Measurements from ENCODE around the gene APOL1. TPM values are rescaled to one million over a fixed set of nuclear protein-coding genes. Genes with fewer than 3 reads are reported as not detected.
"Not testable (repeated sequence)": the region's sequence is repeated elsewhere in the genome, so short reads cannot be mapped to it uniquely, and the experiment has no call there.

The APOL1 gene
- total and polyA plus RNA-seq, 9 donors = 2.3 to 6.7 (median 4.0) TPM

- DNase-seq; H3K9me3 ChIP-seq (replicated peaks; ENCODE audit: control insufficient read depth, low read depth, low read length); H3K4me3 ChIP-seq (ENCODE audit: low read length); H3K27me3 ChIP-seq (ENCODE audit: control insufficient read depth, insufficient read depth, low read length); H3K27ac ChIP-seq (ENCODE audit: low read length): not testable (repeated sequence)
- Histone ChIP-seq H3K4me1 (ENCODE audit: control insufficient read depth, insufficient read depth, low read length) (peaks cover 13% of the 10 kb centered on the region), H3K36me3 (ENCODE audit: control insufficient read depth, insufficient read depth, low read length) (peaks cover 83% of the 10 kb centered on the region)
- WGBS (ENCODE audit: insufficient coverage) = no CpG with 5 or more reads among the region's 40 CpGs
Measured at GRCh38 chr22:36290391-36291075, 37.6 kb downstream of the APOL1 start.

- peaks cover 83% of the 10 kb centered on the region for H3K36me3 ChIP-seq (ENCODE audit: control insufficient read depth, insufficient read depth, low read length)
- H3K4me1 ChIP-seq (ENCODE audit: control insufficient read depth, insufficient read depth, low read length) = no peaks in the 10 kb centered on the region
- H3K27me3 ChIP-seq (ENCODE audit: control insufficient read depth, insufficient read depth, low read length) = no peaks in the 10 kb centered on the region
- no peak for DNase-seq
- H3K4me3 ChIP-seq (ENCODE audit: low read length) = no peak overlapping the region
- WGBS (ENCODE audit: insufficient coverage) = 96% methylated on average over 24 of the region's 29 CpGs
- no peaks in the 10 kb centered on the region for H3K9me3 ChIP-seq (replicated peaks; ENCODE audit: control insufficient read depth, low read depth, low read length)
- no peak overlapping the region for H3K27ac ChIP-seq (ENCODE audit: low read length)
Measured at GRCh38 chr22:36291831-36292740, 39.2 kb downstream of the APOL1 start.

- Histone ChIP-seq H3K27me3 (ENCODE audit: control insufficient read depth, insufficient read depth, low read length) (no peaks in the 10 kb centered on the region), H3K36me3 (ENCODE audit: control insufficient read depth, insufficient read depth, low read length) (peaks cover 86% of the 10 kb centered on the region), H3K4me1 (ENCODE audit: control insufficient read depth, insufficient read depth, low read length) (no peaks in the 10 kb centered on the region), H3K27ac (ENCODE audit: low read length) (no peak overlapping the region), H3K4me3 (ENCODE audit: low read length) (no peak overlapping the region), H3K9me3 (replicated peaks; ENCODE audit: control insufficient read depth, low read depth, low read length) (no peaks in the 10 kb centered on the region)
- DNase-seq = no peak
- 95% methylated on average over 9 of the region's 17 CpGs for WGBS (ENCODE audit: insufficient coverage)
Measured at GRCh38 chr22:36292823-36293530, 40.0 kb downstream of the APOL1 start.

- Histone ChIP-seq H3K27me3 (ENCODE audit: control insufficient read depth, insufficient read depth, low read length) (no peaks in the 10 kb centered on the region), H3K4me1 (ENCODE audit: control insufficient read depth, insufficient read depth, low read length) (no peaks in the 10 kb centered on the region), H3K27ac (ENCODE audit: low read length) (no peak overlapping the region), H3K4me3 (ENCODE audit: low read length) (no peak overlapping the region), H3K36me3 (ENCODE audit: control insufficient read depth, insufficient read depth, low read length) (peaks cover 86% of the 10 kb centered on the region), H3K9me3 (replicated peaks; ENCODE audit: control insufficient read depth, low read depth, low read length) (no peaks in the 10 kb centered on the region)
- WGBS (ENCODE audit: insufficient coverage) = 89% methylated on average over 24 of the region's 26 CpGs
- no peak for DNase-seq
Measured at GRCh38 chr22:36293606-36294292, 40.8 kb downstream of the APOL1 start.

- Histone ChIP-seq H3K4me1 (ENCODE audit: control insufficient read depth, insufficient read depth, low read length) (no peaks in the 10 kb centered on the region), H3K27ac (ENCODE audit: low read length) (no peak overlapping the region), H3K9me3 (replicated peaks; ENCODE audit: control insufficient read depth, low read depth, low read length) (no peaks in the 10 kb centered on the region), H3K27me3 (ENCODE audit: control insufficient read depth, insufficient read depth, low read length) (no peaks in the 10 kb centered on the region), H3K36me3 (ENCODE audit: control insufficient read depth, insufficient read depth, low read length) (peaks cover 86% of the 10 kb centered on the region), H3K4me3 (ENCODE audit: low read length) (no peak overlapping the region)
- no peak for DNase-seq
- 94% methylated on average over 6 of the region's 7 CpGs for WGBS (ENCODE audit: insufficient coverage)
Measured at GRCh38 chr22:36294293-36294620, 41.3 kb downstream of the APOL1 start.

- H3K36me3 ChIP-seq (ENCODE audit: control insufficient read depth, insufficient read depth, low read length) = peaks cover 86% of the 10 kb centered on the region
- no peaks in the 10 kb centered on the region for H3K9me3 ChIP-seq (replicated peaks; ENCODE audit: control insufficient read depth, low read depth, low read length)
- no peaks in the 10 kb centered on the region for H3K27me3 ChIP-seq (ENCODE audit: control insufficient read depth, insufficient read depth, low read length)
- no peak overlapping the region for H3K4me3 ChIP-seq (ENCODE audit: low read length)
- no peaks in the 10 kb centered on the region for H3K4me1 ChIP-seq (ENCODE audit: control insufficient read depth, insufficient read depth, low read length)
- DNase-seq = no peak
- 94% methylated on average over 11 of the region's 11 CpGs for WGBS (ENCODE audit: insufficient coverage)
- no peak overlapping the region for H3K27ac ChIP-seq (ENCODE audit: low read length)
Measured at GRCh38 chr22:36294801-36295200, 41.9 kb downstream of the APOL1 start.

- WGBS (ENCODE audit: insufficient coverage) = 93% methylated on average over 4 of the region's 7 CpGs
- H3K27ac ChIP-seq (ENCODE audit: low read length) = no peak overlapping the region
Measured at GRCh38 chr22:36295247-36295646, 42.3 kb downstream of the APOL1 start.

GRCh38 chr22:36296690-36297089, 43.8 kb downstream of the APOL1 start:
- no peak overlapping the region for H3K4me3 ChIP-seq (ENCODE audit: low read length)
- DNase-seq = no peak
- H3K27me3 ChIP-seq (ENCODE audit: control insufficient read depth, insufficient read depth, low read length) = no peaks in the 10 kb centered on the region
- 89% methylated on average over 12 of the region's 15 CpGs for WGBS (ENCODE audit: insufficient coverage)
- H3K36me3 ChIP-seq (ENCODE audit: control insufficient read depth, insufficient read depth, low read length) = peaks cover 100% of the 10 kb centered on the region
- no peak overlapping the region for H3K27ac ChIP-seq (ENCODE audit: low read length)
- no peaks in the 10 kb centered on the region for H3K4me1 ChIP-seq (ENCODE audit: control insufficient read depth, insufficient read depth, low read length)
- H3K9me3 ChIP-seq (replicated peaks; ENCODE audit: control insufficient read depth, low read depth, low read length) = no peaks in the 10 kb centered on the region

More at GRCh38 chr22:36295247-36295646, 42.3 kb downstream of the APOL1 start:
- Histone ChIP-seq H3K36me3 (ENCODE audit: control insufficient read depth, insufficient read depth, low read length) (peaks cover 87% of the 10 kb centered on the region), H3K4me1 (ENCODE audit: control insufficient read depth, insufficient read depth, low read length) (no peaks in the 10 kb centered on the region), H3K9me3 (replicated peaks; ENCODE audit: control insufficient read depth, low read depth, low read length) (no peaks in the 10 kb centered on the region), H3K4me3 (ENCODE audit: low read length) (no peak overlapping the region), H3K27me3 (ENCODE audit: control insufficient read depth, insufficient read depth, low read length) (no peaks in the 10 kb centered on the region)
- no peak for DNase-seq

- H3K27ac ChIP-seq (ENCODE audit: low read length) = no peak overlapping the region
- H3K9me3 ChIP-seq (replicated peaks; ENCODE audit: control insufficient read depth, low read depth, low read length) = no peaks in the 10 kb centered on the region
- H3K4me3 ChIP-seq (ENCODE audit: low read length) = no peak overlapping the region
- H3K36me3 ChIP-seq (ENCODE audit: control insufficient read depth, insufficient read depth, low read length) = peaks cover 99% of the 10 kb centered on the region
- no peak for DNase-seq
- whole genome bisulfite sequencing (ENCODE audit: insufficient coverage) = 89% methylated on average over 17 of the region's 19 CpGs
- H3K4me1 ChIP-seq (ENCODE audit: control insufficient read depth, insufficient read depth, low read length) = no peaks in the 10 kb centered on the region
- no peaks in the 10 kb centered on the region for H3K27me3 ChIP-seq (ENCODE audit: control insufficient read depth, insufficient read depth, low read length)
Measured at GRCh38 chr22:36297568-36297967, 44.6 kb downstream of the APOL1 start.
